Measurements from ENCODE around the gene CNOT4.

CNOT4 gene, protein sequence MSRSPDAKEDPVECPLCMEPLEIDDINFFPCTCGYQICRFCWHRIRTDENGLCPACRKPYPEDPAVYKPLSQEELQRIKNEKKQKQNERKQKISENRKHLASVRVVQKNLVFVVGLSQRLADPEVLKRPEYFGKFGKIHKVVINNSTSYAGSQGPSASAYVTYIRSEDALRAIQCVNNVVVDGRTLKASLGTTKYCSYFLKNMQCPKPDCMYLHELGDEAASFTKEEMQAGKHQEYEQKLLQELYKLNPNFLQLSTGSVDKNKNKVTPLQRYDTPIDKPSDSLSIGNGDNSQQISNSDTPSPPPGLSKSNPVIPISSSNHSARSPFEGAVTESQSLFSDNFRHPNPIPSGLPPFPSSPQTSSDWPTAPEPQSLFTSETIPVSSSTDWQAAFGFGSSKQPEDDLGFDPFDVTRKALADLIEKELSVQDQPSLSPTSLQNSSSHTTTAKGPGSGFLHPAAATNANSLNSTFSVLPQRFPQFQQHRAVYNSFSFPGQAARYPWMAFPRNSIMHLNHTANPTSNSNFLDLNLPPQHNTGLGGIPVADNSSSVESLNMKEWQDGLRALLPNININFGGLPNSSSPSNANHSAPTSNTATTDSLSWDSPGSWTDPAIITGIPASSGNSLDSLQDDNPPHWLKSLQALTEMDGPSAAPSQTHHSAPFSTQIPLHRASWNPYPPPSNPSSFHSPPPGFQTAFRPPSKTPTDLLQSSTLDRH
- total RNA-seq, result 33.7 to 37.0 reads per million in 2 donors

DNA sequence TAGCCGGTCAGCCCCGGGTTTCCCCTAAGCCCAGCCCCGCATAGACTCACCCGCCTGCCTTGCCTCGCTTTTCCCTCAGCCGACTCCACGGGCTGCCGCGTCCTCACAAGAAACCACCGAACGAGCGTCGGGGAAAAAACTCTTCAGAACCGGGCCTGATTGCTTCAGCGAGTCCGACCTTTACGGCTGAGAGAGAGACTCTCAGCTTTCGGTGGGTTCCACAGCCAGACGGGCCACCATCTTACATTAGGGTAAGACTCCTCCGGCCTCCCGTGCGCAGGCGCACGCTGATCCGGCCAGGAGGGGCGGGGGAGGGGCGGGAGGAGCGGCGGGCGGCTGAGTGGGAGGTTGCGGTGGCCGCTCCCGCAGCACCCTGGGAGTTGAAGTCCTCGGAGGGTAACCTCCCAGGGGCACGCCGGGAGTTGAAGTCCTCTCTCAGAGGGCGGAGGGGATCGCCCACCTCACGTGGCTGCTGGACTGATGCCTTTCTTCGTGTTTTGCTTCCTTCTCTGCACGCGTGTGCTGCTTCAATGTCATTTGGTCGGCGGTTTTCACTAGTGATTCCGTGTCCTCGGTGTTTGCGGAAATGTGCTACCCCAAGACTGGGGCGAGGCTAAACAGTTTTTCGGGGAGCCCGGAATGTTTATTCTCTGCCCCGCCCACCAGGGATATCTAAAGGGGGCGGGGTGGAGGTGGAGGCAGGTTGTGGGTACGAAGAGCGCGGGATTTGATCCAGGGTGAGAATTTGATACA, at the start of gene CNOT4:
Gene CNOT4 (minus strand): TSS at position 264 of the 753 bp plus-strand sequence. CDS start 71,771 bp downstream, outside the sequence.
- DNase-seq, result peak; percentile 96

DNA sequence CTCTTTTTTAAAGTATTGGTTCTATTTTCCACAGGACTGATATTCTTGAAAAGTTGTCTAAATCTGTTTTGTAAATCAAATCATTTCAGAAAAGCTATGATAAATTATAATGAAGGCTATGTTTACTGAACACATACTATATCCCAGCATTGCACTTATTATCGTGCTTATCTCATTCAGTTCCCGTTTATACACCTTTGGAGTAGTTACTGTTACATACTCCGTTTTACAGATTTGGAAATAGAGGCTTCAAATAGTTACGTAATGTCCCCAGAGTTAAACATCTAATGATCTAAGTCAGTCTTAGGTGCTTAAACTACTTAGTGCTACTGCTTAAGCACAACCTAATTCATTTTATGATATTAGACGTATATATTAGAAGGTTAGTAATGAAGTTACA, 49.0 kb upstream of the CNOT4 start:
- DNase-seq, result no peak

DNA sequence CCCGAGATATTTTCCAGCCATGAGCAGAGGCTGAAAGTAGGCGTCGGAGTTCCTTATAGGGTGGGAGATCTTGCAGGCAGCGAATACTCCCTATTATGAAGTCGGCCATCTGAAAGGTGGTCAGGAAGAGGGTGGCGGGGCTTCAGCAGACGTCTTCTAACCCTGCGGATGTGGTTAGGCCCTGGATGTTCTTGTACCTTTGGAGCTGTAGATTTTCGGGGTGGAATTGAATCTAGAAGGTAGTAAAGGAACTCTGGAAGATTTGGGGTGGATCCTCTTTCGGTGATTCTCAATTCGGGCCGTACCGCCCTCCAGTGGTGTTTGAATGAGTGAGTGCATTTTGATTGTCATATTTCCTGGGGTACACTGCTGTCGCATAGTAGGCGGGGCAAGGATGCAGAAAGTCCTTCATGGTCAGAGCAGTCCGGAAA, 48.5 kb upstream of the CNOT4 start:
- DNase-seq, result no peak

DNA sequence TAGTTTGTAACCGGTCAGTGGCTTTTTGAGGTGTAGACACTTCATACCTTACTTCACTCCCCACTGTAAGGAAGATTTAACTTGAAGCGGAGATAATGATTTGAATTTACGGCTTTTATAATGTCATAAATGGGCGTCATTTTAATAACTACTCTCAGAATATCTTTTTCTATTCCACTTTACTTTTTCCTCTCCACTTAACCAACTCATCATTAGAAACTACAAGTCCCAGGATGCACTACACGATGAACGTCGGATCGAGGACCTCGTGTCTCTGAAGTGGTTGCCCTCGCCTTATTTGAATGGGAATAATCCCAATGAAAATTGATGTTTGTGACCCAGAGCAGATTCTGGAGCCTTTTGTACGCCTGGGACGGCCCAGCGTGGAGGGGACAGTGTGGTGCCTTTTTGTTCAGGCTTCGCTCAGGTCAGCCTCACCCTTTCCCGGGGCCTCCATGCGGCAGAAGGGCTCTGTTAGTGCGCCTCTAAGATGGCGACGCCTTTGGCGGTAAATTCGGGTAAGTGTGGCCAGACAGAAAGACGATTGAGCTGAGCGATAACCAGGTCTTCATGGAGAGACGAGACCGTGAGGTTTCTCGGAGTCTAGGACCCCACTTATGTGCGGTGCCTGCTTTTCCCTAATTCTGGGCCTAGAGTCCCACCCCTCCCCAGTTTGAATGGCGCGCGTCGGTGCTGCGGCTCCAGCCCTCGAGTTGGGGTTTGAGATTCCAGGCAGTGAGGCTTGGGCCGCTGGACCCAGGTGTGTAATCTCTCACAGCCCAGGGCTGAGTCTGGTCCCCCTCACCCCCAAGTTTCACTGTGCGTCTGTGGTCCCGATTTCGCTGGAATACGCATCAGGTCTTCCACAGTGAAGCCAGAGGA, 47.8 kb upstream of the CNOT4 start, which contains the start of gene NUP205:
Gene NUP205 (plus strand): TSS at position 463 of the 882 bp plus-strand sequence. CDS start 28 bp downstream, at position 491.
- no peak for DNase-seq

DNA sequence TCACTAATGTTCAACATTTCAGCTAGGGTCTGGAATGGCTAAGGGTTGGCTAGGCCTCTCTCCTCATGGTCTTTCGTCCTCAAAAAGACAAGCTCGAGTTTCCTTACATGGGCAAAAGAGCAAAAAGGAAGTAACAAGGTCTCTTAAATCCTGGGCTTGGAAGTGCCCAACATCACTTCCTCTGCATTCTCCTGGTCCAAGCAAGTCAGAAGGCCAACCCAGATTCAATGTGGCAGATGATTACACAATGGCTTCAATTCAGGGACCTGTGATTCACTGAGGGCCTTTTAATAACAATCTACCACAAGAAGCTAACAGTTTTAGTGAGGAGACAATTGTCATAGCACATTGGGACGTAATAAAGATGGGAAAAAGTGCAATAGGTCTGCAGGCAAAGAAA, 43.4 kb upstream of the CNOT4 start:
- no peak for DNase-seq

DNA sequence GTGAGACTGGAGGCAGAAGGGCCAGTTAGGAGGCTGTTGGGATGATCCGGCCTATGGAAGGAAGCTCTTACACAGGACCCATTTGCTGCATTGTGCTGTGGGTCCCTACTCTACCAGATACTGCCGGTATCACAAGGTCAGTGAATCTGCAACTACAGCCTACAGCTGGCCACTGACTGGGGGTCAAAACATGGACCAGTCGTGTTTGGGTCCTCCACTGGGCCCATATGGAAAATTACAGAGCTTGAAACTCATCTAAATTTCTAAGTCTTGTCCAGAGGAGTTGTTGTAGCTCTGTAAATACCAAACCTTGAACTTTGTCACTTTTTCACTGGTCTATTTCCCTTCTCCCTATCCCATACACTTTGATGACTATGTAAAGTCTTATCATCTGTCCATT, 42.2 kb upstream of the CNOT4 start:
- no peak for DNase-seq

DNA sequence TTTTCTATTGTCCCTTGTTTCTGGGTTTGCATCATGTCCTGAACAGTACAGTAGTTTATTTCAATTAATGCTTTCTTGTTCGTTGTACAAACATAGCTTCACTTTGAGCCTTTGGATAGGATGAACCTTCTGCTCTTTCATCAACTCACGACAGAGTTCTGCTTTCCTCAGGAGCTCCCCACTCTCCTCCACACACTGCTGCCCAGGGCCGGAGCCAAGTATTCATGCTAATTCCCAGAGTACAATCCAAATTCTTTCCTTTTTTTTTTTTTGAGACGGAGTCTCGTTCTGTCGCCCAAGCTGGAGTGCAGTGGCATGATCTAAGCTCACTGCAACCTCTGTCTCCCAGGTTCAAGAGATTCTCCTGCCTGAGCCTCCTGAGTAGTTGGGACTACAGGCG, 40.3 kb upstream of the CNOT4 start:
- no peak for DNase-seq

DNA sequence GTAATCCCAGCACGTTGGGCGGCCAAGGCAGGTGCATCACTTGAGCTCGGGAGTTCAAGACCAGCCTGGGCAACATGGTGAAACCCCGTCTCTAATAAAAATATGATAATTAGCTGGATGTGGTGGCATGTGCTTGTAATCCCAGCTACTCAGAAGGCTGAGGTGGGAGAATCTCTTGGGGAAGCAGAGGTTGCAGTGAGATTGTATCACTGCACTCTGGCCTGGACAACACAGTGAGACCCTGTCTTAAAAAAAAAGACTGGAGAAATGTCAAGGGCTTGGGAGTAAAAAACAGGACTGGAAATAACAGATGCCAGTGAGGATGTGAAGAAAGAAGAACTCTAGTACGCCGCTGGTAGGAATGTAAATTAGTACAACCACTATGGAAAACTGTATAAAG, 31.1 kb upstream of the CNOT4 start:
- DNase-seq, result no peak

DNA sequence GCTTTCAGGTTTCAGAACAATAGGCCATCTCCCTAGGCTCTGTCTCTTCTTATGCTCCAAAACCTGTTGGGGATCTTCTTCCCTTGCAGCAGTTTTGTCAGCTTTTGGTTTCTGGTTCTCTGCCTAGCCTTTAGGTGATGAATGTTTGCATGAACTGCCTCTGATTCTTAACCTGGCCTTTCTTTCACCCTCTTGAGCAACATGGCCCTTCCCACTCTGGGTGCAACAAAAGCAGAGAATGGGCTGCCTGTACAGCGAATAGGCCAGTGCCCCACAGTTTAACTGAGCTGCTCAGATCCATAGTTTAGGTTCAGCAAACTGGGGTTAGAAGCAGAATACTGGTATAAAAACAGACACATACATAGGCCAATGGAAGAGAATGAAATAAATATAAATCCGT, 29.7 kb upstream of the CNOT4 start:
- DNase-seq, result no peak

DNA sequence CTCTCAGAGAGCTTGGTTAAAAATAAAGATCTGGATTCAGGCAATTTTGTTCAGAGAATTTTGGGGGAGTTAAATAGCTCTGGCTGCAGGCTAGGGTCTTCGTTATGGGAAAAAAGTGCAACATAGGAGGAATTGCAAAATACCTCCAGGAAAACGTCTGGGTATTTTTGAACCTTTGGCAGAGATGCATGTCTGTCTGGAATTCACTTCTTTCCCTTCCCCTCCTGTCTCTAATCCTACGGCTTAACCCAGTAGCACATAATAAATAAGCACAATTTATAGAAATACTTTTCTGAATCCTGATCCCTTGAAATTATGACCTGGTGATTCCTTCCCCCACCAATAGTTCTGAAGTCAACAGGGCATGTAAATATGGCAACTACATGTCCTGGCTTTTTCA, 28.5 kb upstream of the CNOT4 start:
- no peak for DNase-seq

DNA sequence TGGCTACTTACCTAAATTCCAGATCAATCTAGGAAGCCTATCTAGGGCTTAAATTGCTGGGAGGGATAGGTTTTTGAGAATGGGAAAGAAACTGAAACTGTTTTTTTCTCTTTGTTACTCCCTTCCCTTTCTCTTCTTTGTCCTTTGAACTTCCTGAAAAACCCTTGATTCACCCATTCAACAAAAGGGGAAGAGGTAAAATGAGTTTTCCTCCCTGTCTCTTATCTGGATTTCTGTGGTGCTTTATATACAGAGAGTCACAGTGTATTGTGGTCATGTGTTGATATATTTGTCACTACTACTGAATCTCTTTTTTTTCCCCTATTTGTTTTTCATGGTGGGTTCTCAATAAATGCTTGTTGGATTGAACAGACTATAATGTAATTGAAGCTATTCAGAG, 28.0 kb upstream of the CNOT4 start:
- DNase-seq, result no peak

DNA sequence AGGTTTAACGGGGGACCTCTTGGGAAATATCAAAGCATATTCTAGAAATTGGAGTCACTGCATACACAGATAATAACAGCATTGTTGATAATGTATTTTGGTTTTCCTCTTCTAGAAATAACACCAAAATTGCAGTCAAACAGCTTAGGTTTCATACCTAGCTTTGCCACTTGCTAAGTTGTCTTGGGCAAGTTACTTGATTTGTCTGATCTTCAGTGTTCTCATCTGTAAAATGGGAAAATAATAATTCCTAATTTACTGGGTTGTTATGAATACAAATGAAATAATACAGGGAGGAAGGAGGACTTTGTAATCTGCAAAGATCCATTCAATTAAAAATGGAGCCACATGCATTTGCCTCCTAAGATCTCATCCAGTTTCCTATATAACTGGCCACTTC, 27.6 kb upstream of the CNOT4 start:
- no peak for DNase-seq

DNA sequence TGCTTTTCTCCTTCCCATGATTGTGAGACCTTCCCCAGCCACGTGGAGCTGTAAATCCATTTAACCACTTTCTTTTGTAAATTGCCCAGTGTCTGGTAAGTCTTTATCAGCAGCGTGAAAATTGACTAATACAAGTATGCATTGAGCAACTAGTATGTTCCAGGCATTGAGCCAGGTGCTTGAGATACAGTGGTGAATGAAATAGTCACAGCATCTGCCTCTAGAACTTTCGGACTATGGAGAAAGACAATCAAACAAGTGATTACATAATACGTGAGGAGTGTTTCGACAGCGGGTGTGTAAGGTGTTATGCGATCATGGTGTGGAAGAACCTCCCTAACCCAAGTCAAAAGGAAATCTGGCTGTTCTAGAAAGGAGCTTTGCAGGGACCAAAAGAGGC, 26.2 kb upstream of the CNOT4 start:
- no peak for DNase-seq

DNA sequence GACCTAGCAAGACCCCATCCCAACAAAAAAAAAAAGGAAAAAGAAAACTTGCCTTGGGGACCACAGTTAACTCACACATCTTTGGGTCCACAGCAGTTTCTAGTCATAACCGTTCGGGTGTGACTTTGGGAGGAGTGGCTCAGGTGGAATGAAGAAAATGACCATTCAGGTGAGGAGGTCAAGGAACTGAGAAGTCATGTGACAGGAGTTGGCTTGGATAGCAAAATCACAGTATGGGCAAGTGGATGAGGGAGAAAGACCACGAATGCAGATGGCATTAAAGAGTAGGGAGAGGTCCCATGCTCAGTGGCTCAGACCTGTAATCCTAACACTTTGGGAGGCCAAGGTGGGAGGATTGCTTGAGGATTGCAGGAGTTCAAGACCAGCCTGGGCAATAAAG, 17.1 kb upstream of the CNOT4 start:
- DNase-seq, result no peak

DNA sequence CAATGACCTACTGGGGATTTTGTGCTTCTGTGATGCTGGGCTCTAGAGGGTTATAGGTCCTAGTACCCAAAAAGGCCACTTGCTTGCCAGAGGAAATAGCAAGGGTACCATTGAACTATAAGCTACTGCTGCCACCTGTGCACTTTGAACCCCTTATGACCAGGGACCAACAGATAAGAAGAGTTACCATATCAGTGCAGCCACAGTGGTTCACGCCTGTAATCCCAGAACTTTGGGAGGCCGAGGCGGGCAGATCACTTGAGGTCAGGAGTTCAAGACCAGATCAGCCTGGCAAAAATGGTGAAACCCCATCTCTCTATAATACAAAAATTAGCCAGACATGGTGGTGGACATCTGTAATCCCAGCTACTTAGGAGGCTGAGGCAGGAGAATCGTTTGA, 15.5 kb upstream of the CNOT4 start:
- DNase-seq, result no peak

DNA sequence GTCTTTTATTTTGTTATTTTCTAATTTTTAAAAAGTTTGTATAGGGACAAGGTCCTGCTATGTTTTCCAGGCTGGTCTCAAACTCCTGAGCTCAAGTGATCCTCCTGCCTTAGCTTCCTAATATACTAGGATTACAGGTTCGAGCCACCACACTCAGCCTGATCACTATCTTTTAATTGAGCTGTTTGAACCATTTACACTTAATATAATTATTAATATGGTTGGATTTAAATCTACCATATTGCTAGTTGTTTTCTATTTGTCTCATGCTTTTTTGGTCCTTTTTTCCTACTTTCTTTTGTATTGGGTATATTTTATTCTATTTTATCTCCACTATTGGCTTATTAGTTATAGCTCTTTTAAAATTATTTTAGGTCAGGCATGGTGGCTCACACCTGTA, 13.2 kb upstream of the CNOT4 start:
- no peak for DNase-seq

DNA sequence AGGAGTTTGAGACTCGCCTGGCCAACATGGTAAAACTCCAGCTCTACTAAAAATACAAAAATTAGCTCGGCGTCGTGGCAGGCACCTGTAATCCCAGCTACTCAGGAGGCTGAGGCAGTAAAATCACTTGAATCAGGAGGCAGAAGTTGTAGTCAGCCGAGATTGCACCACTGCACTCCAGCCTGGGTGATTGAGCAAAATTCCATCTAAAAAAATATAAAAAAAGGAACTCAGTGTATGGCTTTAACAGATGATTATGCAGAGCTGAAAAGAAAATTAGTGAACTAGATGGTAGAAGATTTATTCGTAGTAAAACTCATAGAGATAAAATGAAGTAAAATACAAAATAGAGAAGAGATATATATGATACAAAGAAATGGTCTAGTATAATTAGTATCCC, 12.6 kb upstream of the CNOT4 start:
- no peak for DNase-seq

DNA sequence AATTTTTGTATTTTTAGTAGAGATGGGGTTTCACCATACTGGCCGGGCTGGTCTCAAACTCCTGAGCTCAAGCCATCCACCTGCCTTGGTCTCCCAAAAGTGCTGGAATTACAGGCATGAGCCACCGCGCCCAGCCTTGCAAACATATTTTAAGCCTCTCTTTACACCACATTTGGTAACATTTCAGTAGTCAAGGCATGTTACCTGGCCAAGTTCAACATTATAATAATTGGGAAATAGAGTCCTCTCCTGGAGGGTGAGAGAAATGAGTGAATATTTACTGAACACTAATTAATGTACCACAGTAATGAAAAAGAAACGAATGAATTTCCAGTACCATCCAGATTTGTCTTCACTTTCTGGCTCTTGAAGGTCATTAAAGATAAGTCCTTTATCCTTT, 10.0 kb upstream of the CNOT4 start:
- DNase-seq, result no peak

DNA sequence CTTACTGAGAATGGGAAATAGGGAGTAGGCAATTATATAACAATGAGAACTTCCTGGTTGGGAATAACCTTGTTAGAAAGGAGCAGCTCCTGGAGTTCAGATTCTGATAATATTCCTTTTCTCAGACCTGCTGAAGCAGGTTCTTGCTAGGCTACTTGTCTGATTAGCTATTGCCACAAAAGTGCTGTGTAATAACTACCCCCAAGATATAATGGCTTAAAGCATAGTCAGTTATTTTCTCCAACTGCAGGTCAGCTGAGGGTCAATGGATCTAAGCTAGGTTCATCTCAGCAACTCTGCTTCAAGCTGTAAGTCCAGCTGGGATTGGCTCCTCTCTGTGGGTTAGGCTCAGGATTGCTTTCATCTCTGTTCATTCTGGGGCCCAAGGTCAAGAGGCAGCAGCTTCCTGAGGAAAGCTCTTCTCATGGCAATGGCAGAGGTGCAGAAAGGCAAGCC, 9.4 kb upstream of the CNOT4 start:
- DNase-seq, result no peak

DNA sequence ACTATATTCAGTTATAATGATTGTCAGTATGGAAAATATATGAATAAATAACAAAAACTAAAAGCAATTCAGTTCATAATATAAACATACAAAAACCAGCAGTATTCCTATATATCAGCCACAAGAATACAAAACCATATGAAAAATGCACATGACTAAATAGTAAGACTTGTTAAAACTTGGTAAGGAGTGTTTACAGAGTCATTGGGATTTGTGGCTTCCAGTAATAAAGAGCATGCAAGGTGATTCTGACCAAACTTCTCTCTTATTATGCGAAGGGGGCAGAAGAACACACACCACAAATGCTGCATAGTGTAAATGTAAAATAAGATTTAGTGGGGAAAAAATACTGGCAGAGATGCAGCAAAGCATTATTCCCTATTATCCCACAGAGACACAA, 8.8 kb upstream of the CNOT4 start:
- no peak for DNase-seq

DNA sequence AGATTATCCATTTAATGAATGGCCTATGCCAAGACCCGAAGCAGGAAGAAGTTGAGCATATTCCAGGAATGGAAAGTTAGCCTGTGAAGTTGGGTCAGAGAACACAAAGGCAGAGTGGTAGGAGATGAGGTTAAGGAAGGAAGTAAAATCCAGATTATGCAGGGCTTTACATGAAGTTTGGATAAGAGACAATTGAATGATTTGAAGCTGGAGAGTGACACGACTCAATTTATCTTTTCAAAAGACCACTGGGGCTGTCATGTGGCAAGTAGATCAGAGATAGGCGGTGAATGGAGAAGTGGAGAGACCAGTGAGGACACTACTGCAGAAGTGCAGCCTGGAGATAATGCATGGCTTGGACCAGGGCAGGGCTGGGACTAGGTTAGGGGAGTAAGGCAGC, 7.2 kb upstream of the CNOT4 start:
- DNase-seq, result no peak

DNA sequence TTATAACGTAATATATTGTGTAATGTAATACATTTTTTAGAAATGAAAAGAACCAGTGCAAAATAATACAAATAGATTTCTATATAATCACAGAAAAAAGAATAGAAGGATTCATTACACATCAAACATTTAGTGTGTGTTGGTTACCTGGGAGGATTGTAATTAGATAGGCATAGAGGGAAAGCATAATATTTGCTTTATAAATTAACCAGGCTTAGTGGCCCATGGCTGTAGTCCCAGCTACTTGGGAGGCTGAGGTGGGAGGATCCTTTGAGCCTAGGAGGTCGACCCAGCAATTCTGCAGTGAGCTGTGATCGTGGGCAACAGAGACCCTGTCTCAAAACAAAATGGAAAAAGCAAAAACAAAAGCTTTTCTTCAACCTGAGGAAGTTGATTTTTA, 5.0 kb upstream of the CNOT4 start:
- no peak for DNase-seq
